Common myeloid progenitor, CD34-positive (primary cell): ENCODE data around the gene CAPZA1.
"Not testable (repeated sequence)": the region's sequence is repeated elsewhere in the genome, so short reads cannot be mapped to it uniquely, and the experiment has no call there.

ENCODE experiments used
- CTCF ChIA-PET: fragments of 350-600 bp; sonication (Branson Sonifier 250); formaldehyde crosslinking; loops from one replicate; lab custom pipeline; 2021; ENCODE audit warnings: antibody characterized with exemption; lab: Charles Lee
- POLR2A ChIA-PET: fragments of 350-600 bp; sonication (Branson Sonifier 250); formaldehyde crosslinking; loops from one replicate; lab custom pipeline; 2021; ENCODE audit warnings: antibody characterized with exemption; lab: Charles Lee
- DNase-seq, 3 donors: peaks; one replicate each; pipeline versions ENCODE4 v3.0.0 to v3.0.0-alpha.2; 2013
- H3K27ac ChIP-seq, 2 experiments: 1 replicate in 1 of 2; 2 replicates in 1 of 2; pipeline ENCODE4 v1.7.0; 2013; ENCODE audit warnings: inconsistent platforms in 2 of 2, low read length in 2 of 2, mild to moderate bottlenecking in 2 of 2, low read depth in 1 of 2, moderate library complexity in 1 of 2; ENCODE audit not compliant: severe bottlenecking in 2 of 2, insufficient read depth in 1 of 2, poor library complexity in 1 of 2
- H3K27me3 ChIP-seq, 5 experiments: replicated peaks in 2 of 5; 1 replicate in 3 of 5; 2 replicates in 2 of 5; pipeline versions ENCODE4 v1.6.1 to v1.7.0; 2013; ENCODE audit warnings: low read length in 4 of 5, mild to moderate bottlenecking in 2 of 5, moderate library complexity in 2 of 5, inconsistent platforms in 1 of 5; ENCODE audit not compliant: insufficient read depth in 5 of 5, control insufficient read depth in 4 of 5
- H3K36me3 ChIP-seq, 4 experiments: 1 replicate in 2 of 4; 2 replicates in 2 of 4; pipeline versions ENCODE4 v1.6.1 to v1.7.0; 2013; ENCODE audit warnings: low read length in 3 of 4, control low read depth in 1 of 4, mild to moderate bottlenecking in 1 of 4; ENCODE audit not compliant: control insufficient read depth in 4 of 4, insufficient read depth in 4 of 4
- H3K4me1 ChIP-seq, 4 experiments: 1 replicate in 3 of 4; 2 replicates in 1 of 4; pipeline versions ENCODE4 v1.6.1 to v1.7.1; 2013; ENCODE audit warnings: low read length in 3 of 4, mild to moderate bottlenecking in 3 of 4, control low read depth in 1 of 4, inconsistent platforms in 1 of 4, moderate library complexity in 1 of 4; ENCODE audit not compliant: control insufficient read depth in 4 of 4, insufficient read depth in 4 of 4; ENCODE audit errors: control extremely low read depth in 1 of 4
- H3K4me3 ChIP-seq, 7 experiments: 1 replicate in 4 of 7; 2 replicates in 3 of 7; pipeline versions ENCODE4 v1.5.1 to v1.7.0; 2013; ENCODE audit warnings: mild to moderate bottlenecking in 7 of 7, low read length in 6 of 7, moderate library complexity in 6 of 7, inconsistent platforms in 2 of 7, low read depth in 2 of 7, control low read depth in 1 of 7; ENCODE audit not compliant: insufficient read depth in 4 of 7, control insufficient read depth in 1 of 7; ENCODE audit errors: extremely low read depth in 1 of 7
- H3K9me3 ChIP-seq, 5 experiments: 1 replicate in 4 of 5; 2 replicates in 1 of 5; pipeline versions ENCODE4 v1.6.1 to v1.7.1; 2013; ENCODE audit warnings: low read length in 4 of 5, mild to moderate bottlenecking in 2 of 5, inconsistent platforms in 1 of 5, low read depth in 1 of 5, moderate library complexity in 1 of 5; ENCODE audit not compliant: control insufficient read depth in 4 of 5, insufficient read depth in 2 of 5; ENCODE audit errors: control extremely low read depth in 1 of 5
- WGBS: methylation state at CpG from one replicate; pipeline ENCODE4 v1.1.5; 2013; ENCODE audit not compliant: insufficient coverage; 5-methylcytosine and 5-hydroxymethylcytosine counted together

CAPZA1 gene

DNA sequence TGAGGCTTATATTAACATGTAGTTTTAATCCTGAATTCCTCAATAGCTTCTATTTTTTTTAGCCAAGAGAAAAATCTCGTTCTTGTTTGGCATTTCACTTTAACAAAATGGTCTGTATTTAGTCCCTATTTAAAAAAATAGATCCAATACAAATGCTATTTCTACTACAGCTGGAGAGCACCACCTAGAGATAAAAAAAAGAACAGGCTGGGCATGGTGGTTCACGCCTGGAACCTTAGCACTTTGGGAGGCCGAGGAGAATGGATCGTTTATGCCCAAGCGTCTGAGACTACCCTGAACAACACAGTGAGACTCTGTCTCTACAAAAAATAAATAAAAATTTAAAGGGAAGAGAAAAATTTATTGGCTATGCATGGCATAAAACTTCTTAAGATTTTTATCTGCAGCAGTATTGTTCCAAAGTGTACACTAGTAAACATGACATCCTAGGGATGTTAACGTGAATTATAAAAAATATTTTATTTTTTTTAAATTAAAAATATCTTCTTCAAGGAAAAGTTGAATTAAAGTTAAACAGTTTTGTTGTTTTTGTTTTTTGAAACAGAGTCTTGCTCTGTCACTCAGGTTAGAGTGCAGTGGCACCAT is 5.1 kb upstream of the CAPZA1 start:
- H3K4me1 ChIP-seq = peaks cover 7 to 16% (median 8%) of the 10 kb centered on the region in 4 experiments
- H3K27me3 ChIP-seq = no peaks in the 10 kb centered on the region
- POLR2A ChIA-PET = no interaction called here
- H3K27ac ChIP-seq = no peak overlapping the region
- H3K4me3 ChIP-seq = no peak overlapping the region
- H3K36me3 ChIP-seq = peaks cover 2 to 36% (median 15%) of the 10 kb centered on the region in 4 experiments
- peak; percentile 52 to 73 (median 71) for DNase-seq
- WGBS = 50% methylated on average over 1 of the region's 6 CpGs
- CTCF ChIA-PET = interaction anchor here (0.7 to 4.6 kb wide), 19 partner anchors 8 to 255 kb away, joined by 3 to 29 read pairs (median 4); partner anchors contain the start of gene PPM1J
- H3K9me3 ChIP-seq = no peaks in the 10 kb centered on the region

DNA sequence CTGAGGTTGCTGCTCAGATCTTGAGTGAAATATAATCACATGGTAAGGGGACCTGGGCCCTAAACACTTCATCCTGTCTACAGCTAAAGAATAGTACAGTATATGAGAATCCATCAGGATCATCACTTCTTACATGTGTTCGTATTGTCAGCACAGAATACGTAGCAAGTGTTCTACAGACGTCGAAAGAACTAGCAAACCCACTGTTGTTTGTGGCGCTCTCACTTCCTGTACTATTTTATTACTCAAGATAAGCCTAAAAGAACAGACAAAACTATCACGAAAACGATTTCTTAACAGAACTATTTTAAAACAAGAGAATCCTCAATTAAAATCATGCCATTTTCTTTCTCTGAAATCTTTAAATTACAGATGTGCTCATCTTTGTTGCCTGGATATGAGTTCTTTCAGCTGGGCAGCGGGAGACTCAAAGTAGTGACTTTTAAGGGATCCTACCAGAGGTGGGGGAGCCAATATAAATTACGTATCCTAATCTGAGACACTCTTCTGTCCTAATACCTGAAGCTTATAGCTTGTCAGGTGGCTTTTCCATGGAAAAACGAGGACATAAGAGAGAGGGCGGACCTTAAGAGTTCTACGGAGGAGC is 1.4 kb upstream of the CAPZA1 start:
- Histone ChIP-seq H3K4me3 (peak overlapping the region; percentile 81 to 100 (median 97)), H3K36me3 (peaks cover 0 to 12% (median 5%) of the 10 kb centered on the region in 4 experiments), H3K27me3 (no peaks in the 10 kb centered on the region), H3K4me1 (peaks cover 23 to 44% (median 28%) of the 10 kb centered on the region in 4 experiments), H3K27ac (peak overlapping the region; percentile 99 to 100), H3K9me3 (no peaks in the 10 kb centered on the region)
- WGBS = 0% methylated on average over 12 of the region's 12 CpGs
- ChIA-PET POLR2A (interaction anchor here (2.5 kb wide), 1 partner anchor 56 kb away, joined by 8 read pairs; the partner anchor contains the start of gene MOV10), CTCF (interaction anchor here (1.1 to 2.8 kb wide), 7 partner anchors 7 to 116 kb away, joined by 3 to 10 read pairs (median 5); partner anchors contain the start of genes MOV10 and PPM1J)
- peak; percentile 37 to 54 (median 39) for DNase-seq

DNA sequence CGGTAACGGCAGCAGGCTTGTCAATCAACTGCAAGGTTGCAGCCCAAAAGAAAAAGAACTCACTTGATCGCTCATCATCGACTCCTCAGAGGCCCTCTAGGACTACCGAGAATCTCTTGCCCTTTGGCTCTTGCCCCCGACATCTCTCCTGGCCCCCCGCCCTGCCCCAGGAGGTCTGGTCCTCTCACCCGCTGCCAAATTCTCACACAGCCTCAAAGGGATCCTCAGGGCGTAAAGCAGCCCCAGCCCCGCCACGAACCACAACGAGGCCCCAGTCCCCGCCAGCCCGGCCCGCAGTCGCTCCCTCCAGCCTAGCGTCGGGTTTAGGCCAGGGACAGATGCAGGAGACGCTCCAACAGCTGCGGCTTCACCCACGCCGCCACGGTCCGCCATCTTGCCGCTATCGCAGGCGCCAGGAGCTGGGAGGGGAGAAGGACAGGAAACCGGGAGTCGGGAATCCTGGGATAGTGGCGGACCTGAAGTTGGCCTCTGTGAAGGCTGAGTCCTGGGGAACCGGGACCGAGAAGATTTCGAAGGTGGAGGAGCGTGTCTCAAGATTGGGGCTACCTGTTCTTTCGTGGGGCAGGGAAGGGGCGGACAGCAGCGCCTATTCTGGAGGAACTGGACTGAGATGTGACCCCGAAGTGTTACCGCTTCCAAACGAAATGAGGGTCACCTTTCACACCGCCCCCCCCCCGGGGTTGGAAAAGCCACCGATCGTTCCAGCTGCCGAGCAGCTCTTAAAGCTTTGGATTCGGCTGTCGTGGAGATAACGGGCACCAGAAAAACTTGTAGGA is 713 bp upstream of the CAPZA1 start, which contains the start of gene ST7L:
ST7L (minus strand) TSS at position 421 of the 797 bp plus-strand sequence; CDS start at position 393, 28 bp downstream.
- WGBS = 0% methylated on average over 37 of the region's 48 CpGs

DNA sequence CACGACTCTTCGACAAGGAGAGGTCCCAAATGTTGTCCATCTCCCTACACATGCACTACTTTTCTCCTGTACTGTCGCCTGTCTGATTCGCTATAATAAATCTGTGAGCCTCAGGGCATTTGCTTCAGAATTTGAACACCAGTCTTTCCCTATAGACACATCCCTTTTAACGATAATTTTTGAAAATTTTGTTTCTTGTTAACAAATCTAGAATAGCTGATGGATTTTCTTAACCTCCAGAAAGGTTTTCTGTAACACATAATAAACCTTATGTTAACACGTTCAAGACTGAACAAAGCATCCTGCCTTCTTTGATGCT is 704 bp downstream of the CAPZA1 start:
- WGBS = 0% methylated on average over 3 of the region's 6 CpGs
- H3K4me3 ChIP-seq = peak overlapping the region; percentile 81 to 100 (median 97)
- H3K27ac ChIP-seq = peak overlapping the region; percentile 99 to 100
- peaks cover 23 to 44% (median 32%) of the 10 kb centered on the region in 4 experiments for H3K4me1 ChIP-seq
- no peaks in the 10 kb centered on the region for H3K27me3 ChIP-seq
- ChIA-PET POLR2A (interaction anchor here (2.5 kb wide), 1 partner anchor 54 kb away, joined by 8 read pairs; the partner anchor contains the start of gene MOV10), CTCF (interaction anchor here (1.9 kb wide), 1 partner anchor 52 kb away, joined by 10 read pairs; no protein-coding TSS in a partner anchor)
- H3K36me3 ChIP-seq = peaks cover 0 to 9% (median 5%) of the 10 kb centered on the region in 4 experiments
- no peaks in the 10 kb centered on the region for H3K9me3 ChIP-seq
- DNase-seq = no peak

More for the DNA sequence above, 713 bp upstream of the CAPZA1 start, which contains the start of gene ST7L:
- H3K4me1 ChIP-seq = peaks cover 23 to 44% (median 29%) of the 10 kb centered on the region in 4 experiments
- H3K27me3 ChIP-seq = no peaks in the 10 kb centered on the region
- POLR2A ChIA-PET = interaction anchor here (0.9 to 2.5 kb wide), 3 partner anchors 10 to 224 kb away, joined by 4 to 8 read pairs (median 4); partner anchors contain the start of gene MOV10
- CTCF ChIA-PET = interaction anchor here (0.6 to 2.8 kb wide), 9 partner anchors 8 to 183 kb away, joined by 3 to 10 read pairs (median 3); partner anchors contain the start of gene MOV10
- peaks cover 0 to 10% (median 4%) of the 10 kb centered on the region in 4 experiments for H3K36me3 ChIP-seq
- peak; percentile 64 to 74 (median 68) for DNase-seq
- H3K27ac ChIP-seq = peak within 1 kb of the TSS; percentile 99 to 100
- peak within 1 kb of the TSS; percentile 81 to 100 (median 97) for H3K4me3 ChIP-seq
- H3K9me3 ChIP-seq = no peaks in the 10 kb centered on the region

DNA sequence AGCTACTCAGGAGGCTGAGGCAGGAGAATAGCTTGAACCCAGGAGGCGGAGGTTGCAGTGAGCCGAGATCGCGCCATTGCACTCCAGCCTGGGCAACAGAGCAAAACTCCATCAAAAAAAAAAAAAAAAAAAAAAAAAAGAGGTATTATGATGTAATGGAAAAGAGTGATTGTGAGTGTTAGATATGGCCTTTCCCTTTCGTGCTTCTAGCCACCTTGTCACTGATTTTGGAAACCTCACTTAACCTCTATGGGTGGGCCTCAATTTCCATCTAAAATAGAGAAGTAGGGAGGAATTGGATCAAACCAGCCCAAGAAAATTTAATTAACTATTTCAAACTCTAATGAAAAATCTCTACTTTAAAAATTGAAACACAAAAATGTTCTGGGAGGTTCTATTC is 4.9 kb downstream of the CAPZA1 start:
- H3K4me3 ChIP-seq, DNase-seq, H3K27me3 ChIP-seq, H3K27ac ChIP-seq, POLR2A ChIA-PET, H3K9me3 ChIP-seq: not testable (repeated sequence)
- no CpG with 5 or more reads among the region's 5 CpGs for WGBS
- H3K4me1 ChIP-seq = peaks cover 18 to 30% (median 25%) of the 10 kb centered on the region in 4 experiments
- CTCF ChIA-PET = interaction anchor here (1.0 kb wide), 1 partner anchor 158 kb away, joined by 3 read pairs; no protein-coding TSS in a partner anchor
- H3K36me3 ChIP-seq = peaks cover 0 to 23% (median 3%) of the 10 kb centered on the region in 4 experiments

DNA sequence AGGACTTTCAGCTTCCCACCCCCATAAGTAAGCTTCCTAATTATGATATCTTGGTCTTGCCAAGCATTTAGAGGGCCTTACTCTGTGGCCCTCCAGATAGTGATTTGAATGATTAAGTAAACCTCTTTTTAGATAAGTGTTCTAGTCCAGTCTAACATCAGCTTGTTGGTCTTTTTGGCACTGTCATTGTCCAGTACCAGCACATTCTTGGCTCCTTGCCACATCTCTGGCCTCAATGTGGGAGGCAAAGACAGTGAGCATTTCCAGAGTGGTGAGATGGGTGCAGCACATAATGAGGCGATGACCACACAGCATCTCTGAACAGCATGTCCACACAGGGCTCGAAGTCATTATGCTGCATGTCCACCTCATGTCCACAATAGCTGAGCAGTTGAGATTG is 6.1 kb downstream of the CAPZA1 start:
- DNase-seq = no peak
- Histone ChIP-seq H3K36me3 (peaks cover 2 to 28% (median 3%) of the 10 kb centered on the region in 4 experiments), H3K27me3 (no peaks in the 10 kb centered on the region), H3K27ac (no peak overlapping the region), H3K4me3 (no peak overlapping the region), H3K4me1 (peaks cover 14 to 26% (median 19%) of the 10 kb centered on the region in 4 experiments), H3K9me3 (no peaks in the 10 kb centered on the region)
- CTCF ChIA-PET = interaction anchor here (0.6 to 1.6 kb wide), 4 partner anchors 12 to 47 kb away, joined by 3 to 5 read pairs (median 4); no protein-coding TSS in a partner anchor
- POLR2A ChIA-PET = interaction anchor here (0.6 kb wide), 1 partner anchor 72 kb away, joined by 4 read pairs; no protein-coding TSS in a partner anchor
- whole genome bisulfite sequencing = 100% methylated on average over 1 of the region's 2 CpGs
